ENCODE data around the gene AQP12A. TPM values are rescaled to one million over a fixed set of nuclear protein-coding genes. Genes with fewer than 3 reads are reported as not detected.

The AQP12A gene
- total and polyA plus RNA-seq, 9 of the 15 experiments (the other 6 are each of a cell fraction or from before 2014, with no cell fraction given), result not detected

GRCh38 chr2:240724431-240724830 lies 32.8 kb downstream of the AQP12A start (continued):
- TF ChIP-seq PRDM10 (IDR thresholded peaks at IDR 0.05; ENCODE audit: partially characterized antibody), result no peak

- DNase-seq (ENCODE audit: extremely low read depth in 1 of 4, low spot score in 3 of 4), result no peak
- Histone ChIP-seq H3K79me2 (ENCODE audit: control insufficient read depth, insufficient read depth, low read length) (no peaks in the 10 kb centered on the region), H3K4me2 (ENCODE audit: insufficient read depth, low read length) (no peak overlapping the region), H3K9me3 (replicated peaks; ENCODE audit: control insufficient read depth, insufficient read depth, low read depth, low read length) (no peaks in the 10 kb centered on the region), H3K4me3 (no peak overlapping the region), H3K9me1 (ENCODE audit: control insufficient read depth, insufficient read depth, low read length) (no peaks in the 10 kb centered on the region), H3K4me1 (replicated peaks in 1 of 2; ENCODE audit: control insufficient read depth in 2 of 2, insufficient read depth in 2 of 2, low read length in 2 of 2) (peaks cover 0 to 8% of the 10 kb centered on the region in 2 experiments; a peak in 1 of 5 replicates), H3K9ac (ENCODE audit: insufficient read depth in 1 of 2, low read depth in 2 of 2, low read length in 2 of 2) (no peak overlapping the region), H3K27ac (ENCODE audit: extremely low read depth, low read depth, low read length) (no peak overlapping the region), H4K20me1 (replicated peaks; ENCODE audit: control insufficient read depth, insufficient read depth, low read length) (no peaks in the 10 kb centered on the region), H3K27me3 (ENCODE audit: control insufficient read depth in 2 of 2, insufficient read depth in 2 of 2, low read length in 2 of 2) (peaks cover 0 to 70% of the 10 kb centered on the region in 2 experiments; a peak in 3 of 5 replicates), H3K36me3 (ENCODE audit: control insufficient read depth, insufficient read depth, low read length) (no peaks in the 10 kb centered on the region), H2AFZ (ENCODE audit: low read depth, low read length) (no peak overlapping the region)
- ChIA-PET CTCF (ENCODE audit: low intra/inter-chr PET ratio) (no interaction called here), POLR2A (no interaction called here)
- 0% methylated on average over 8 of the region's 12 CpGs for WGBS (ENCODE audit: insufficient coverage, low coverage, missing lambda C conversion rate)
- BruUV-seq (replicated peaks), result no TSS peak
- in situ Hi-C loops (cut with MboI) (no loop called here), intact Hi-C loops (cut with micrococcal nuclease) (no loop called here)
- no peak for ATAC-seq
- TF ChIP-seq HMG20A (CRISPR knock-in tag; conservative IDR thresholded peaks at IDR 0.05) (no peak), MAFG (tag; conservative IDR thresholded peaks at IDR 0.05) (no peak), CEBPG (CRISPR knock-in tag; IDR thresholded peaks at IDR 0.05) (no peak), CEBPG (tag; conservative IDR thresholded peaks at IDR 0.05 in 1 of 2, IDR thresholded peaks at IDR 0.05 in 1 of 2) (no peak), GATA2 (CRISPR knock-in tag; IDR thresholded peaks at IDR 0.05) (no peak), PRPF4 (IDR thresholded peaks at IDR 0.05; ENCODE audit: insufficient read depth, low read depth, low read length, poor library complexity, severe bottlenecking) (no peak), ESRRA (IDR thresholded peaks at IDR 0.05; ENCODE audit: borderline replicate concordance, low read depth) (no peak), SMAD3 (CRISPR knock-in tag; conservative IDR thresholded peaks at IDR 0.05) (no peak), POLR3A (IDR thresholded peaks at IDR 0.05; ENCODE audit: borderline replicate concordance, extremely low read depth, insufficient read depth, insufficient read length) (no peak), KLF6 (CRISPR knock-in tag; IDR thresholded peaks at IDR 0.05; ENCODE audit: borderline replicate concordance) (no peak), CTBP1 (IDR thresholded peaks at IDR 0.05; ENCODE audit: borderline replicate concordance) (no peak), RFX1 (IDR thresholded peaks at IDR 0.05) (no peak), MCM7 (IDR thresholded peaks at IDR 0.05) (no peak), CREM (IDR thresholded peaks at IDR 0.05; ENCODE audit: low read depth) (no peak), TOE1 (IDR thresholded peaks at IDR 0.05; ENCODE audit: borderline replicate concordance) (no peak), TOE1 (CRISPR knock-in tag; IDR thresholded peaks at IDR 0.05; ENCODE audit: borderline replicate concordance, low read depth) (no peak)
- no peak for FAIRE-seq
Measured at GRCh38 chr2:240725266-240725665, 33.6 kb downstream of the AQP12A start.
